Measurements from ENCODE around the gene KCTD10.

The KCTD10 gene, protein sequence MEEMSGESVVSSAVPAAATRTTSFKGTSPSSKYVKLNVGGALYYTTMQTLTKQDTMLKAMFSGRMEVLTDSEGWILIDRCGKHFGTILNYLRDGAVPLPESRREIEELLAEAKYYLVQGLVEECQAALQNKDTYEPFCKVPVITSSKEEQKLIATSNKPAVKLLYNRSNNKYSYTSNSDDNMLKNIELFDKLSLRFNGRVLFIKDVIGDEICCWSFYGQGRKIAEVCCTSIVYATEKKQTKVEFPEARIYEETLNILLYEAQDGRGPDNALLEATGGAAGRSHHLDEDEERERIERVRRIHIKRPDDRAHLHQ

DNA sequence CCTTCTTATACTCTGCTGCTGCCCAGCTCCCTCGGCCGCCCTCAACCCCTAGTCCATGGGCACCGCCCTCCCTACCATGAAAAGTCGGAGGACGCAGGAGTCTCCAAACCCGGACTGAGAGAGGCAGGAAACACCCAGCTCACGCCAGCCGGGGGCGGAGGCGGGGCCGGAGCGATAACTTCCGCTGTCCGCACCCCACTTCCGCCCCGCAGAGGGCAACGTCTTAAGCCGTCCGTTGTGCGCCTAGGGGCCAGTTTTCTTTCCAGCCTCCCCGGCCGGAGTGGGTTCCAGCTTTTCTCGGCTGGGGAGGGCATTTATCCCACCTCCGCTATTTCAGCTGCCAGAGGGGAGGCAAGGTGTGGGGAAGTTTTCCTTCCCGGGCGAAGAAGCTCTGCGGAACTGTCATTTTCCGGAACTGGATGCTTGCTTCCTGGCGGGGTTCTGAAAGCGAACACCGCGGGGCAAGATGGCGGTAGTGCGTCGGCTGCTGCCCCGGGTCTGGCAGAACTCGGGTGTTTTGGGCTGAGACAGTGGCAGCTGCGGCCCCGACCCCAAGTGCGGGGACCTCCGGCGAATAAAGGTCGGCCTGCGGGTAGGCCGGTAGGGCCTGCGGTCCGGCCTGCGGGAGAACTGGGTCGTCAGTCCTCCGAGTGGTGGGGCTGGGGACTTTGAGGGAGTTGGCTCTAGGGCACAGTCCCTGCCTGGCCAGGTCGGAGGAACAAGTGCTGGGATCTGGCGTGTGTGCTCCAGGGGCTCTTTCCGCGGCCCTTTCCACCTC is at the start of gene KCTD10, which contains the start of gene UBE3B:
TSS of gene KCTD10 (minus strand) at position 116 of the 778 bp plus-strand sequence. CDS start at position 78, 38 bp downstream.
TSS of gene UBE3B (plus strand) at position 450 of the 778 bp plus-strand sequence. CDS start 5,918 bp downstream, outside the sequence.
- DNase-seq (ENCODE audit: low spot score) = peak; percentile 86

DNA sequence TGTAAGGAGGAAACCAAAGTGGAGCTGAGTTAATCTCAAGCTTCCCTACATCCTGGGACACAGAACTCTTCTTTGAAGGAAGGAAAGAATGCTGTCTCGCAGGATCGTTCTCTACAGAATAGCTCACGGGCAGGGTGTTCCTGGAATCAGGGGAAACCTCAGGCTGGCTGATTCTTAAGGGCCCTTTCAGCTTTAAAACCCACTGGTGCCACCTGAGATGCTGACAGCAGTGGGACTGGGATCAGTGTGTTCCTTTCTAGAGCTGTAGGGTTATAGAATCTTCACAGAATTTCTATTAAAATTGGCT is 48.1 kb upstream of the KCTD10 start:
- DNase-seq (ENCODE audit: low spot score) = no peak

DNA sequence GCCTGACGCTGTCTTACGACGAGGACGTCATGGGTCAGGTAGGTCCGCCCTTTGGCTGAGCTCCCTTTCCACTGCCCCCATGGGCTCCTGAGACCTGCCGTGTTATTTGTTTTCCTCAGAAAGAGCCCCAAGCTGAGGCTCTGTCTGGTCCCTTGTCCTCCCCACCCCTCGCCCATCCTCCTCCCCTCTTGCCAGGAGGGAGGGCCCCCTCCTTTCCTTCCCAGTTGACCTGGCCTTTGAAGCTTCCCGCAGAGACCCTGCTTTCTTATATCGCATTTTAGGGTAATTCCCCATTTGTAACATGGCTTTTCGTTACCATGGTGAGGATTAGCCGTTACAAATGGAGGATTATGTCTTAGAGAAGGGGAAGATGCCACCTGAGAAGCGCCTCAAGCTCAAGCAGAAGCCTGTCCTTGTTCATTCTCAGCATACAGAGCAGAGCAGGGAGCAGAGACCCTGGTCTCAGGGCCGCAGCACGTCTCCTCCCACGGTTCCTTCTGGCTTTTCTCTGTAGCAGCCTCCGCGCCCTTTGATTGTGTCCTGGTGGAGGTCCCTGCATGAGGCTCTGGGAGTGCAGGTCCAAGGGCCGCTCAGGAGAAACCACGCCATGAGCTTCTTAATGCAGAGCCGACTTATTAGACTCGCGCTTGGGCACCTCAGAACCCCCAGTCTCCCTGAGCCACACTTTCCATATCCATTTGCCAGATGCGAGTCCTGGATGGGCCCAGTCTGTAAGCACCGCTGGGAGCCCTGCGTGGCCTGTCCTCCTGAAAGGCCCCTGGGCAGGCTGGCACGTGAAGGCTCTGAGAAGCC is 47.6 kb upstream of the KCTD10 start:
- DNase-seq (ENCODE audit: low spot score) = no peak

DNA sequence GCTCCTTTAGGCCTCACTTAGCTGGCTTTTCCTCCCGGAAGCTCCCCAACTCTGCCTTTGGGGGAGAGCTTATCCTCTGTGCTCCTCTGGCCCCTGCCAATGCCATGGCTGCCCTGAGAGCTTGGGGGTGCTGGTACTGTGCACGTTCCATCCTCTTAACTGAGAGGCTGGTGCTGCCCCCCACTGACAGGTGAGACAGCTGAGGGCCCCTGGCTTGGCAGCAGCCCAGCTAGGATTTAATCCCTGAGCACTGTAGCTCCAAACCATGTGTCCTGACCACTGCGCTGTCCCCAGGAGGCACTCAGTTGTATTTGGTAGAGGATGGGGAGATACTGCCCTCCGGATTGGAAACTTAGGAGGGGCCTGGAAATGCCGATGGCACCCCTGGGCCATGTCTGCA is 46.4 kb upstream of the KCTD10 start:
- DNase-seq (ENCODE audit: low spot score) = no peak

DNA sequence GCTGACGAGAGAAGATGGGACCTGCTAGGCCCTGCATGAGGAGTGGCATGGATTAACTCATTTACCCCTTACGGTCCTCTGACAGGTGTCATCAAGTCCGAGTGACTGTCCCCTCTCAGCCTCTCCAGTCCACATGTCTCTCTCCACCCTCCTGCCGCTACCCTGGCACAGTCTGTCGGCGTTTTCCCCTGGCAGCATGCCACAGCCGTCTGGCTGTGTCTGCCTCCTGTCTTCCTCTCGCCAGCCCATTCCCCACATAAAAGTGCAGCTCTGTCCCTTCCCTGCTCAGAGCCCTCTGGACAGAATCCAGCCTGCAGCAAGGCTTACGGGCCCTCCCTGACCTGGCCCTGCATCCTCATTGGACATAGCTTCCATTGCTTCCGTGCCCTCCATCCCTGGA is 46.0 kb upstream of the KCTD10 start:
- no peak for DNase-seq (ENCODE audit: low spot score)

DNA sequence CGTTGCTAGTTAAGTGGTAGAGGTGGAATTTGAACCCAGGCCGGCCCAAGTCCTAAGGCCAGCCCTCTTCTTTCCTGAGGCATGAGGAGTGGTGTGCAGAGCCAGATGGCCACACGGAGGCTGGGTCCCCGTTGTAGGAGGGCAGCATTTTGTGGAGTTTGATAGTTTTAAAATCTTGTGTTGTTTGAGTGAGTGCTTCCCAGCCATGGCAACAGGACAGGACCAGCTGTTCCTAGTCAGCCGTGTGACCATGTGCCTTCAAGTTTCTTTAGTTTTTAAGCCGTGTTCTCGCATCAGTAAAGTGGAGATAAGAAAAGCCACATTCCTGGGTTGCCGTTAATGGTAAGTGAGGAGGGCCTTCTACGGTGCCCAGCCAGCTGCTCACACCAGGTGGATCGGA is 44.7 kb upstream of the KCTD10 start:
- DNase-seq (ENCODE audit: low spot score) = no peak

DNA sequence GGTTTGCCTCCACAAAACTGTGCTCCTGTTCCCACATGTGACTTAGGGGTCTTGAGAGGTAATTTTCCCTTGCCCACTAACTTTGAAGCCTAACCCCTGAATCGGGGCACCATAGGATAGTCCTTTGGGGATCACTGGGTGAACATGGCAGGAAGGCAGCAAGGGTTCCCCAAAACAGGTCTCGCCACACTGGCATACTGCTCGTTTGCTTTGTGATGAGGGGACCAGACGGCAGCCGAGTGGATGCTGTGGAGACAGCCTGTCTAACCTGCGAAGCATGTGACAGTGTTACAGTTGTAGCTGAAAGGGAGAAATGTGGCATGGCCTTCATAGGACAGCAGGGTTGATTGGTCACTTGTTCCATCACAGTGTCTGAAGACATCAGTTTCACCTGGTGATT is 42.7 kb upstream of the KCTD10 start:
- no peak for DNase-seq (ENCODE audit: low spot score)

DNA sequence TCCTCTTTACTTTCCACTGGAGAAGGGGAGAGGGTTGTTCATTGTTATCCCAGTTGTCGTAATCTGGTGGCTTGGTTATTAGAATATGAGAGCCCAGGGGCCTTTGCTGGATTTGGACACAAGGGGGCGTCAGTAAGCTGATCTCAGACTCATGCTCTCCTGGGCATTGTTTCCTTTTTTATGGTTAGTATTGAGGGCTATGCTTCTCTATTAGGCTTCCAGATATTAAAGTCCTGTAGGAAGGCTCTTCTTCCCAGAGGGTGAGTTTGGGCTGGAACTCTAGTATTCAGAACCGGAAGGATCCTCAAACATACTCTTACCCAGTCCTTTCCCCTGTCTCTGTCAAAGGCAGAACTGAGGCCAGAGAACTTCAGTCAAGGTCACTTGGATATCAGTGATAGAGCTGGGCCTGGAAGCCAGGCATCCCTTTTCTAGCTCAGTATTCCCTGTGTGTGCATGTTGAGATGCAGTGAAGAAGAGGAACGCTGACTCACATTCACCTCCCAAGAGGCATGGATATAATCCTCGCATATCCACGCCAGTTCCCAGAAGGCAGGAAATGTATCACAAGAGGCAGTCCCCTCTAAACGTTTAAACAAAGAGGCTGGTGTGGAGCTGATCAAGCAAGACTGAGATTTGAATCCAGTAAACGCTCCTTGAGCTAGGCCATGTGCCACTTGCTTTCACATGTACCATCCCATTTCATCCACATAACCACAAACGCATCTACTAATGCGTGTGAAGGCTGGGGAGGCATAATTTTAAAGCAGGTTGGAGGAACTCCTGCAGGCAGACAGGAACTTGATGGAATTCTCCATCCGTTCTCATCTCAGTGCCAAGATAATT is 41.9 kb upstream of the KCTD10 start:
- peak; percentile 75 for DNase-seq (ENCODE audit: low spot score)

DNA sequence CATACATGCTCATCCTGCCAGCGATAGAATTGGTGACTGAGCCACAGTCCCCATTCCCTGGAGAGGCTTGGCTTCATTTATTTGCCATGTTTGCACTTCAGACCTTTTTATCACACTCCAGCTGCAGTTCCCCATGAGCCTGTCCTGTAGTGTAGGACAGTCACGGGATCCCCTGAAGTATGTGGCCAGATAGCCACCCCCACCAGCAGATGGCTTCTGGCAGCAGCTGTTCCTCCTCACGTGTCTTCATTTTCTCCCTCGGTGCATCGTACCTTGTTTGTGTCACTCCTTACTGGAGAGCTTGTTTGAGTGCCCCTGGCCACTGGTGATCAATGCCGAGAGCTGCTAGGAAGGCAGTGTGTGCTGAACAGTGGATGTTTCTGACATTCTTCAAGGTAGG is 40.5 kb upstream of the KCTD10 start:
- no peak for DNase-seq (ENCODE audit: low spot score)

DNA sequence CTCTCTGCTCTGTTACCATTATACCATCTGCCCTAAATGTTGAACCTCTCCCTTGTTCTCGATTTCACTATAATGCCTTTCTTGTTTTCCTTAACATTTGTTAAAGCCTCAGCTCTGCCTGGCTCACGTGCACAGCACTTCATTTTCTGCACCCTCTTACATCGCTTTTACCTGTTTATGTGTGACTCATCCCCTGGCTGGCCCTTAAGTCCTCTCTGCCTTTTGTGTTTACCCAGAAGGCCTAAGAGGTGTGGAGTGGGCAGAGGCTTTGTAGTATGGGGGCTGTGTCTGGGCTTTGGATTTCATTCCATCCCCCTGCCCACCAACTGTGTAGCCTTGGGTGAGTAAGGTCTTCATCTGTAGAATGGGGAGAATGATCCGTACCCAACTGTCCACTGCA is 36.9 kb upstream of the KCTD10 start:
- DNase-seq (ENCODE audit: low spot score) = no peak

DNA sequence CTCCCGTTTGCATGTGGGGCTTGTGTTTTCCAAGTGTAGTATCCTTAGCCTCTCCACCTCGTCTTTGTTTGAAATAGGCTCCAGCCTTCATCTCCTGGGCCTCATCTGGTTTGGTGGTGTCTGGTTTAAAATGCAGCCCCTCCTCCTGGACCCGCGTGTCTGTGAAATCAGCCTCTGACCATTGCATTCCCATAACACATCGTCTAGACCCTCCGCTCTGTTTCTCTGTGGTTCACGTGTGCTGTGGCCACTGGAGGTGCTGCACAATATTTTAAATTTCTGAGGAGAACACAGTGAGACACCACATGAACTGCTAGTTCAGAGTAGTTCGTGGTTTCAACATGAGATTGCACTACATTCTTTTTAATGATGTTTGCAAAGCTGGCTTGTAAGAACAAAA is 36.0 kb upstream of the KCTD10 start:
- DNase-seq (ENCODE audit: low spot score) = no peak

DNA sequence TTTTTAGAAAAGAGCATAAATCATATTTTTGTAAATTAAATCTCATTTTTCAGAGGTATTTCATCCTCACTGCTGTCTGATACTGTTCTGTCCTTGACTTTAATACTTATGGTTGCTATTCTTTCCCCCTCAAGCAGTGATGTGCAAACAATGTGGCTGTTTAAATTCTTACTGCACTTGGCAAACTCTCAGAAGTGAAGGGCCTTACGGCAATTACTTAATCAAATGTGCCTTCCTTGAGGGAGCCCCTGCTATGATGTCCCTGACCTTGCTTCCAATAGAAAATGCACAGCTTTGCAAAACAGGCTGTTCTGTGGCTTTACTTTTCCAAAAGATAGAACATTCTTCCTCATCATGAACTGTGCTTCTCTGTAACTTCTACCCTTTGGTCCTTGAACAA is 35.5 kb upstream of the KCTD10 start:
- no peak for DNase-seq (ENCODE audit: low spot score)

DNA sequence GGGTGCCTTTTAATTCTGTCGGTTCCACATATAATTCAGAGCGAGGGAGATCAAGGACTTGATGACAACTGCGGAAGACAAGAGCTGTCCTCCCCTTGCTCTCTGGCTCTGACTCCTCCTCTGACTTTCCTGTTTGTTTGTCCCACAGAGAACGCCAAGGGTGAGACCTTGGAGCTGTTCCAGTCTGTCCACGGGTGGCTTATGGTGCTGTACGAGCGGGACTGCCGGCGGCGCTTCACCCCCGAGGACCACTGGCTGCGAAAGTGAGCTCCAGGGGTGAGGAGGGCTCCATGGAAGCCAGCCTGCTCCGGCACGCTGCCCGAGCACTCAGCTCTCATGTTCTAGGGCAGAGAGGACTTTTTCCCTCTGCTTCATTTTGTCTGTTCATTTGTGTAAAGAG is 33.1 kb upstream of the KCTD10 start:
- DNase-seq (ENCODE audit: low spot score) = no peak

DNA sequence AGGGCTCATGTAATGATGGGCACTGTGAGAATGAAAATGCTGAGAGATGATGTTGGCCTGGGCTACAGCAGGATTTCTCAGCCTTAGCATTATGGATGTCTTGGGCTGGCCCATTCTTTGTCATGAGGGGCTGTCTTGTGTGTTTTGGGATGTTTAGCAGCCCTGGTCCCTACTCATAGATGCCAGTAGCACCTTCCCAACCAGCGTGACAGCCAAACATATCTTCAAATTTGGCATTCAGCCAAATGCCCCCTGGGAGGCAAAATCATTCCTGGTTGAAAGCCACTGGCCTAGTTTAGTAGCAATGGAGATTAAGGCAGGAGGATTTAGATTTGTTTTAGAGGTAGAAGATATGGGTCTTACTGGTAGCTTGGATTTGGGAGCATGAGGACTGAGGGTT is 27.0 kb upstream of the KCTD10 start:
- no peak for DNase-seq (ENCODE audit: low spot score)

DNA sequence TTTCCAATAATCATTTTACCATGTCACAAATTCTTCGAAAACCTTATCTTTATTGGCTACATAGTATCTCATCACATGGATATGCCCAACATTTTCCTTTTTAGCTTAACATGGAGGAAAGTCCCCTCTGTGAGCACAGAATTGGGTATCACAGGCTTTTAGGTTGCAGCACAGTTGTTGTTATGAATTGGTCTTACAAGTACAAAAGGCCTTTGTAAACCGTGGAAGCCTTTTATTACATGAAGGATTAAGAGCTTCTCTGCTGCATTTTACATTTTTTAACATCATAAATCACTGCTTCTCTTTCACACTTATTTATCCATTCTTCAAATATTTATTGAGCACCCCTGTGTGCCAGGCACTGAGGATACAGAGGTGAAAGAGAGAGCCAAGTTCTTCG is 26.5 kb upstream of the KCTD10 start:
- DNase-seq (ENCODE audit: low spot score) = no peak

DNA sequence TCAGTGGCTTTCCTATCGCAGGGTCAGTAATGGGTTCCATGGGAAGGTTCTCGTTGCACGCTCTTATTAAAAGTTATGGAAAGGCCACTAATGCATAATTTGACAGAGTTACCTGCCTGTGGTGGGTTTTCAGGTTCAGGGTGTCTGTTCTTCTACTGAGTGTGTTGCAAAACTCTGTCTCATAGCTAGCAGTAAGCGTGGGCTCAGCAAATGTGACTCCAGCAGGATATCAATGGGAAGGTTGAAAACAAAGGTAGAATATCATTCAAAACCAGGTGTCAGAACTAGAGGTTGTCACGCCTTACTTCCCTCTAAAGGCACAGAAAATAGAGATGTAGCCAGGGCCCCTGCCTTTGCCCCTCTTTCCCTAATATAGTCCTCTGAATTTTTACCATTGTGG is 25.2 kb upstream of the KCTD10 start:
- no peak for DNase-seq (ENCODE audit: low spot score)

DNA sequence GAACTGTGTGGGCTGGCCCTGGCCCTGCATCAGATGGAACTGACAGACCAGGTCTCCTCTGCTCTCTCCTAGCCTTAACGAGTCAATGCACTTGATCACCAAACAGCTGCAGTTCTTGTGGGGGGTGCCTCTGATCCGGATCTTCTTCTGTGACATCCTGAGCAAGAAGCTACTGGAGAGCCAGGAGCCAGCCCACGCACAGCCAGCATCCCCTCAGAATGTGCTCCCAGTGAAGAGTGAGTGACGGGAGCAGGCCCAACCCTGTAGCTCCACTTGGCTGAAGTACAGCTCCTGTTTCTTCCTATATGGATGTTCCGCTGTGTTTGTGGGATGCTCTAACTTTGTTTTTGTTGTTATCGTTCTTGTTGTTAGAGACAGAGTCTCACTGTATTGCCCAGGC is 24.2 kb upstream of the KCTD10 start:
- no peak for DNase-seq (ENCODE audit: low spot score)

DNA sequence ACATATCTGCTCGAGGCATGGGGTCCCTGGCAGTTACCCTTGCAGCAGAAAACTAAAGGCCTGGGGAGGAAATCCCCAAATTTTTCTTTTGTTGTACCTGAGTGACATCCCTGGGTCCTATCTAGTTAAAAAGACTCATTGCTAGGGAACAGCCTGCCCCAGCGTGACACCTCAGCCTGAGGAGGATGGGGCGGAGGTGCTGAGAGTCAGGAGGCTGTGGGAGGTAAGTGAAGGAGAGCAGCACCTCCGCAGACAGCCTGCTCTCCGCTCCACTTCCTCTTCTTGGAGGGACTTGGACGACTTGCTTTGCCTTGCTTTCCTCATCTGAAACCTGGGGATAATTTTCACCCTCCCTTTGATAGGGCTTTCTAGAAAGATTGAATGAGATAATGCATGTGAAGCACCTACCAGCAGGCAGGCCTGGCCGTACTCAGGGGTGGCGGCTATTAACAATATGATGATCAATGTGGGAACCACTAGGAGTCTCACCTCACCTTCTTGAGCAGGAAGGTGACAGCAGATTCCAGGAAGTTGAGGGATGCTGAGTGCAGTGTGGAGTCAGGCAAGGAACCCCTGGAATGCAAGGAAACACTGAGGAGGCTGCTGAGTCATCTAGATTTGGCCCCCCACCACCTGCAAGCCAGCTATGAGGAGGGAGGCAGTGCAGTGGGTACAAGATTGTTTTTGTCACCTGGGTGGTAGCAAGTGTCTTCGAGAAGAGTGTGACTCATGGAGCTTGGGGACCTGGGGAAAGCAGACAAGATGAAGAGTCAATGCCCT is 23.5 kb upstream of the KCTD10 start:
- DNase-seq (ENCODE audit: low spot score) = no peak

DNA sequence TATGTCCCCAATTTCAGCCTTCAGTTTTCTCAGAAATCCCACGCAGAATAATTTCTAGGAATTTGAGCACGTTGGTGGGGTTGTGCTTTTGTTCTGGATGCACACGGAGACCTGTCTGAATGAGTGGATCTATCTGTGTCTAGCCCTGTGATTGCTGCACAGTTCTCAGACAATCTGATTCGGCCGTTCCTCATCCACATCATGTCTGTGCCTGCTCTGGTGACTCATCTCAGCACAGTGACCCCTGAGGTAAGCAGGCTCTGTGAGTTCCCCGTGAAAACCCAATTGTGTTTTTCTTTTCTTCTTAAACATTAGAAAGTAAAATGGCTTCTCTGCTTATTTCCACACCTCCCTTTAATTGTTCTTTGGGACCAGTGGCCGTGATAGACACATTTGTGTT is 20.6 kb upstream of the KCTD10 start:
- no peak for DNase-seq (ENCODE audit: low spot score)

DNA sequence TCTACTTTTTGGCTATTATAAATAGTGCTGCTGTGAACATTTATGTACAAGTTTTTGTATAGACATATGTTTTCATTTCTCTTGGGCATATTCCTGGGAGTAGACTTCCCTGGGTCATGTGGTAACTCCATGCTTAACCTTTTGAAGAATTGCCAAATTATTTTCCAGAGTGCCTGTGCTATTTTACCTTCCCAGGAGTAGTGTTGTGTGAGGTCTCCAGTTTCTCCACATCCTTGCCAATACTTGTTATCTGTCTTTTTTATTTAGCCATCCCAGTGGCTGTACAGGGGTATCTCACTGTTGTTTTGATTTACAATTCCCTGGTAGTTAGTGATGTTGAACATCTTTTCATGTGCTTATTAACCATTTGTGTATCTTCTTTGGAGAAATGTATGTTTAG is 19.2 kb upstream of the KCTD10 start:
- no peak for DNase-seq (ENCODE audit: low spot score)

DNA sequence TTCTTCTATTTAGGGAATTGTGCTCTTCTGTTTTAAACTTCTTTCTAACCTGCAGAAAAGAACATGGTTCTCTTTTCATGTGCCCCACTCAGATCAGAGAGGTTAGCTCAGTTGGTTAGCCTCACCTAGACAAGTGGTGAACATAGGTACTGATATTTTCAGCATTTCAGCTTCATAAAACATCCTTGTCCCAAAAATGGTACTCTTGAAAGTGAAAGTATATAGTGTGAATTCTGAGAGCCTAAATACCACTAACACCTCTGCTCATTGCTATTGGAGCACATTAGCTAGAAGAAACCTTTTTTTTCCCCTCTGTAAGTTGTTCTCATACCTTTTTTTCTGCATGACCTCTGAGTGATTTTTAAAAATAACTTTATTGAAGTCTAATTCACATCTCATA is 17.9 kb upstream of the KCTD10 start:
- DNase-seq (ENCODE audit: low spot score) = no peak

Data from hepatic stellate cell (primary cell).